SK-N-SH (cell line): ENCODE results near the gene ADAMTS2.

Source experiments
- CHD2 ChIP-seq: fragments of 150-350 bp; IDR thresholded peaks from 2 replicates; pipeline ENCODE4 v1.6.1; 2018; ENCODE audit warnings: low read length; ENCODE audit not compliant: partially characterized antibody
- GABPA ChIP-seq: IDR thresholded peaks from 2 replicates; pipeline ENCODE4 v1.4.0; 2012; ENCODE audit warnings: low read depth, mild to moderate bottlenecking
- MXI1 ChIP-seq: IDR thresholded peaks from 2 replicates; pipeline ENCODE4 v1.6.1; 2012; ENCODE audit warnings: mild to moderate bottlenecking, low read depth, low read length, improper control_type of control experiment
- NRF1 ChIP-seq: IDR thresholded peaks from 2 replicates; pipeline ENCODE4 v1.6.1; 2012; ENCODE audit warnings: low read depth, mild to moderate bottlenecking, low read length
- POLR2AphosphoS5 ChIP-seq: IDR thresholded peaks from 2 replicates; pipeline ENCODE4 v1.6.1; 2012; ENCODE audit warnings: low read depth, low read length
- RAD21 ChIP-seq: IDR thresholded peaks from 2 replicates; pipeline ENCODE4 v1.6.1; 2012; ENCODE audit warnings: mild to moderate bottlenecking, low read length
- YY1 ChIP-seq: IDR thresholded peaks from 2 replicates; pipeline ENCODE4 v1.4.0; 2012; ENCODE audit warnings: low read depth, mild to moderate bottlenecking
- TF ChIP-seq, protein P1 (sequence below): fragments of 200-600 bp; sonication (generic); IDR thresholded peaks from 2 replicates; pipeline ENCODE4 v1.6.1; 2017; ENCODE audit warnings: antibody characterized with exemption, mild to moderate bottlenecking, moderate library complexity
- TF ChIP-seq, protein P2 (sequence below): IDR thresholded peaks from 2 replicates; pipeline ENCODE4 v1.6.1; 2012; ENCODE audit warnings: mild to moderate bottlenecking, low read depth, low read length, moderate library complexity
- TF ChIP-seq, protein P3 (sequence below): fragments of 150-350 bp; IDR thresholded peaks from 2 replicates; pipeline ENCODE4 v1.6.1; 2017; ENCODE audit warnings: antibody characterized with exemption, low read length, low read depth, borderline replicate concordance
- TF ChIP-seq, protein P4 (sequence below): IDR thresholded peaks from 2 replicates; pipeline ENCODE4 v1.4.0; 2012; ENCODE audit warnings: low read depth

GRCh38 chr5:179269781-179270543 is 75.3 kb downstream of the ADAMTS2 start:
- no peak for TF ChIP-seq NRF1
- TF ChIP-seq, protein P1, sequence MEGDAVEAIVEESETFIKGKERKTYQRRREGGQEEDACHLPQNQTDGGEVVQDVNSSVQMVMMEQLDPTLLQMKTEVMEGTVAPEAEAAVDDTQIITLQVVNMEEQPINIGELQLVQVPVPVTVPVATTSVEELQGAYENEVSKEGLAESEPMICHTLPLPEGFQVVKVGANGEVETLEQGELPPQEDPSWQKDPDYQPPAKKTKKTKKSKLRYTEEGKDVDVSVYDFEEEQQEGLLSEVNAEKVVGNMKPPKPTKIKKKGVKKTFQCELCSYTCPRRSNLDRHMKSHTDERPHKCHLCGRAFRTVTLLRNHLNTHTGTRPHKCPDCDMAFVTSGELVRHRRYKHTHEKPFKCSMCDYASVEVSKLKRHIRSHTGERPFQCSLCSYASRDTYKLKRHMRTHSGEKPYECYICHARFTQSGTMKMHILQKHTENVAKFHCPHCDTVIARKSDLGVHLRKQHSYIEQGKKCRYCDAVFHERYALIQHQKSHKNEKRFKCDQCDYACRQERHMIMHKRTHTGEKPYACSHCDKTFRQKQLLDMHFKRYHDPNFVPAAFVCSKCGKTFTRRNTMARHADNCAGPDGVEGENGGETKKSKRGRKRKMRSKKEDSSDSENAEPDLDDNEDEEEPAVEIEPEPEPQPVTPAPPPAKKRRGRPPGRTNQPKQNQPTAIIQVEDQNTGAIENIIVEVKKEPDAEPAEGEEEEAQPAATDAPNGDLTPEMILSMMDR: no peak
- no peak for TF ChIP-seq GABPA
- TF ChIP-seq POLR2AphosphoS5: no peak
- no peak for TF ChIP-seq YY1
- TF ChIP-seq, protein P2, sequence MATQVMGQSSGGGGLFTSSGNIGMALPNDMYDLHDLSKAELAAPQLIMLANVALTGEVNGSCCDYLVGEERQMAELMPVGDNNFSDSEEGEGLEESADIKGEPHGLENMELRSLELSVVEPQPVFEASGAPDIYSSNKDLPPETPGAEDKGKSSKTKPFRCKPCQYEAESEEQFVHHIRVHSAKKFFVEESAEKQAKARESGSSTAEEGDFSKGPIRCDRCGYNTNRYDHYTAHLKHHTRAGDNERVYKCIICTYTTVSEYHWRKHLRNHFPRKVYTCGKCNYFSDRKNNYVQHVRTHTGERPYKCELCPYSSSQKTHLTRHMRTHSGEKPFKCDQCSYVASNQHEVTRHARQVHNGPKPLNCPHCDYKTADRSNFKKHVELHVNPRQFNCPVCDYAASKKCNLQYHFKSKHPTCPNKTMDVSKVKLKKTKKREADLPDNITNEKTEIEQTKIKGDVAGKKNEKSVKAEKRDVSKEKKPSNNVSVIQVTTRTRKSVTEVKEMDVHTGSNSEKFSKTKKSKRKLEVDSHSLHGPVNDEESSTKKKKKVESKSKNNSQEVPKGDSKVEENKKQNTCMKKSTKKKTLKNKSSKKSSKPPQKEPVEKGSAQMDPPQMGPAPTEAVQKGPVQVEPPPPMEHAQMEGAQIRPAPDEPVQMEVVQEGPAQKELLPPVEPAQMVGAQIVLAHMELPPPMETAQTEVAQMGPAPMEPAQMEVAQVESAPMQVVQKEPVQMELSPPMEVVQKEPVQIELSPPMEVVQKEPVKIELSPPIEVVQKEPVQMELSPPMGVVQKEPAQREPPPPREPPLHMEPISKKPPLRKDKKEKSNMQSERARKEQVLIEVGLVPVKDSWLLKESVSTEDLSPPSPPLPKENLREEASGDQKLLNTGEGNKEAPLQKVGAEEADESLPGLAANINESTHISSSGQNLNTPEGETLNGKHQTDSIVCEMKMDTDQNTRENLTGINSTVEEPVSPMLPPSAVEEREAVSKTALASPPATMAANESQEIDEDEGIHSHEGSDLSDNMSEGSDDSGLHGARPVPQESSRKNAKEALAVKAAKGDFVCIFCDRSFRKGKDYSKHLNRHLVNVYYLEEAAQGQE: no peak
- TF ChIP-seq, protein P3, sequence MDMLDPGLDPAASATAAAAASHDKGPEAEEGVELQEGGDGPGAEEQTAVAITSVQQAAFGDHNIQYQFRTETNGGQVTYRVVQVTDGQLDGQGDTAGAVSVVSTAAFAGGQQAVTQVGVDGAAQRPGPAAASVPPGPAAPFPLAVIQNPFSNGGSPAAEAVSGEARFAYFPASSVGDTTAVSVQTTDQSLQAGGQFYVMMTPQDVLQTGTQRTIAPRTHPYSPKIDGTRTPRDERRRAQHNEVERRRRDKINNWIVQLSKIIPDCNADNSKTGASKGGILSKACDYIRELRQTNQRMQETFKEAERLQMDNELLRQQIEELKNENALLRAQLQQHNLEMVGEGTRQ: no peak
- no peak for TF ChIP-seq MXI1
- TF ChIP-seq, protein P4, sequence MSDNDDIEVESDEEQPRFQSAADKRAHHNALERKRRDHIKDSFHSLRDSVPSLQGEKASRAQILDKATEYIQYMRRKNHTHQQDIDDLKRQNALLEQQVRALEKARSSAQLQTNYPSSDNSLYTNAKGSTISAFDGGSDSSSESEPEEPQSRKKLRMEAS: no peak
- no peak for TF ChIP-seq RAD21
- no peak for TF ChIP-seq CHD2
